CD14-positive monocyte (primary cell): Measurements from ENCODE around the gene UNCX. TPM values are rescaled to one million over a fixed set of nuclear protein-coding genes. Genes with fewer than 3 reads are reported as not detected.
A peak's percentile ranks its signal among the peaks of the same experiment; 100 is the strongest.

Experiments used
- DNase-seq, 3 donors: peaks; one replicate each; pipeline ENCODE4 v3.0.0-alpha.2; 2011 to 2022
- H2AFZ ChIP-seq: 2 replicates; pipeline ENCODE4 v1.6.0; 2012; ENCODE audit warnings: mild to moderate bottlenecking, low read depth, low read length, inconsistent platforms; ENCODE audit not compliant: insufficient read depth, poor library complexity, severe bottlenecking
- H3K27ac ChIP-seq, 2 donors: 1 replicate in 1 of 2; 2 replicates in 1 of 2; pipeline ENCODE4 v1.5.1; 2012 to 2013; ENCODE audit warnings: low read length in 2 of 2, control low read depth in 1 of 2, inconsistent platforms in 1 of 2, low read depth in 1 of 2, mild to moderate bottlenecking in 1 of 2
- H3K27me3 ChIP-seq, 2 donors: one replicate each; pipeline versions ENCODE4 v1.6.0 to v1.6.1; 2011 to 2013; ENCODE audit warnings: low read length in 2 of 2; ENCODE audit not compliant: control insufficient read depth in 2 of 2, insufficient read depth in 2 of 2
- H3K36me3 ChIP-seq, 2 donors: replicated peaks in 1 of 2; 1 replicate in 1 of 2; 2 replicates in 1 of 2; pipeline versions ENCODE4 v1.5.1 to v1.6.1; 2012 to 2013; ENCODE audit warnings: low read length in 2 of 2, control low read depth in 1 of 2, inconsistent platforms in 1 of 2, mild to moderate bottlenecking in 1 of 2; ENCODE audit not compliant: insufficient read depth in 2 of 2, control insufficient read depth in 1 of 2
- H3K4me1 ChIP-seq, 2 donors: 1 replicate in 1 of 2; 2 replicates in 1 of 2; pipeline versions ENCODE4 v1.5.1 to v1.6.1; 2012 to 2013; ENCODE audit warnings: low read length in 2 of 2, control low read depth in 1 of 2, inconsistent platforms in 1 of 2, mild to moderate bottlenecking in 1 of 2, moderate library complexity in 1 of 2; ENCODE audit not compliant: insufficient read depth in 2 of 2, control insufficient read depth in 1 of 2
- H3K4me2 ChIP-seq: replicated peaks from 2 replicates; pipeline ENCODE3; 2012; ENCODE audit warnings: low read length, moderate library complexity, mild to moderate bottlenecking; ENCODE audit not compliant: poor library complexity, severe bottlenecking; ENCODE audit errors: extremely low read depth
- H3K4me3 ChIP-seq, 3 experiments: fragments of 200-600 bp in 1 of 3; sonication (generic) in 1 of 3; replicated peaks in 1 of 3; 1 replicate in 2 of 3; 2 replicates in 1 of 3; pipeline ENCODE4 v1.5.1; 2011 to 2013; ENCODE audit warnings: low read length in 3 of 3, mild to moderate bottlenecking in 3 of 3, control low read depth in 2 of 3, low read depth in 2 of 3, inconsistent platforms in 1 of 3, moderate library complexity in 1 of 3
- H3K79me2 ChIP-seq: 2 replicates; pipeline ENCODE4 v1.6.0; 2012; ENCODE audit warnings: mild to moderate bottlenecking, control low read depth, inconsistent platforms, low read length, moderate library complexity; ENCODE audit not compliant: insufficient read depth
- H3K9ac ChIP-seq: 2 replicates; pipeline ENCODE4 v1.6.0; 2017; ENCODE audit warnings: low read length, mild to moderate bottlenecking; ENCODE audit not compliant: insufficient read depth, poor library complexity, severe bottlenecking
- H3K9me3 ChIP-seq, 2 donors: replicated peaks in 1 of 2; 1 replicate in 1 of 2; 2 replicates in 1 of 2; pipeline versions ENCODE4 v1.5.1 to v1.6.1; 2012 to 2013; ENCODE audit warnings: low read length in 2 of 2, control low read depth in 1 of 2; ENCODE audit not compliant: control insufficient read depth in 1 of 2, insufficient read depth in 1 of 2
- H4K20me1 ChIP-seq: 2 replicates; pipeline ENCODE4 v1.6.0; 2012; ENCODE audit warnings: mild to moderate bottlenecking, low read length, control low read depth, moderate library complexity; ENCODE audit not compliant: insufficient read depth
- H3K27ac Mint-ChIP-seq, 7 donors: one replicate each; pipeline ENCODE4 v1.8.0; 2020; ENCODE audit warnings: mild to moderate bottlenecking in 7 of 7, mixed read lengths in 7 of 7, moderate library complexity in 6 of 7, inconsistent platforms in 2 of 7
- H3K27me3 Mint-ChIP-seq, 3 donors: one replicate each; pipeline ENCODE4 v1.8.0; 2021 to 2022; ENCODE audit warnings: low read depth in 3 of 3, mild to moderate bottlenecking in 3 of 3, mixed read lengths in 3 of 3, moderate library complexity in 3 of 3, inconsistent platforms in 1 of 3
- H3K36me3 Mint-ChIP-seq, 2 donors: one replicate each; pipeline ENCODE4 v1.8.0; 2020; ENCODE audit warnings: mixed read lengths in 2 of 2, inconsistent platforms in 1 of 2, mild to moderate bottlenecking in 1 of 2
- H3K4me1 Mint-ChIP-seq: one replicate; pipeline ENCODE4 v1.8.0; 2020; ENCODE audit warnings: mild to moderate bottlenecking, mixed read lengths
- H3K4me3 Mint-ChIP-seq, 2 donors: one replicate each; pipeline ENCODE4 v1.8.0; 2020; ENCODE audit warnings: mild to moderate bottlenecking in 2 of 2, mixed read lengths in 2 of 2, moderate library complexity in 1 of 2
- H3K9me3 Mint-ChIP-seq, 7 donors: one replicate each; pipeline ENCODE4 v1.8.0; 2020 to 2022; ENCODE audit warnings: mixed read lengths in 7 of 7, mild to moderate bottlenecking in 6 of 7, moderate library complexity in 6 of 7, inconsistent platforms in 2 of 7
- WGBS: methylation state at CpG from one replicate; pipeline ENCODE4 v1.1.5; 2013; ENCODE audit warnings: missing lambda C conversion rate; ENCODE audit not compliant: insufficient coverage; 5-methylcytosine and 5-hydroxymethylcytosine counted together
- intact Hi-C, 2 donors: fragments of 100-400 bp; cut with micrococcal nuclease; formaldehyde crosslinking; loops; one replicate each; pipeline versions ENCODE4 v1.15.0 to v1.15.1; 2023
- polyA plus RNA-seq, 3 donors: library from polyadenylated mRNA; depleted of rRNA in 1 of 3; unstranded in 2 of 3; stranded (reverse) in 1 of 3; fragments of 300-500 nt in 2 of 3; fragments of >200 nt in 1 of 3; fragmentation: Illumina TruSeq in 2 of 3; gene quantifications; 1 replicate in 2 of 3; 2 replicates in 1 of 3; pipeline ENCODE4 v1.2.3, GENCODE V29; 2012 to 2021
- TF ChIP-seq, protein P1 (sequence below): fragments of 200-600 bp; IDR thresholded peaks from one replicate; pipeline ENCODE4 v1.8.0; 2022; ENCODE audit warnings: antibody characterized with exemption, mild to moderate bottlenecking

The UNCX gene
- polyA plus RNA-seq, 3 donors, result not detected

DNA sequence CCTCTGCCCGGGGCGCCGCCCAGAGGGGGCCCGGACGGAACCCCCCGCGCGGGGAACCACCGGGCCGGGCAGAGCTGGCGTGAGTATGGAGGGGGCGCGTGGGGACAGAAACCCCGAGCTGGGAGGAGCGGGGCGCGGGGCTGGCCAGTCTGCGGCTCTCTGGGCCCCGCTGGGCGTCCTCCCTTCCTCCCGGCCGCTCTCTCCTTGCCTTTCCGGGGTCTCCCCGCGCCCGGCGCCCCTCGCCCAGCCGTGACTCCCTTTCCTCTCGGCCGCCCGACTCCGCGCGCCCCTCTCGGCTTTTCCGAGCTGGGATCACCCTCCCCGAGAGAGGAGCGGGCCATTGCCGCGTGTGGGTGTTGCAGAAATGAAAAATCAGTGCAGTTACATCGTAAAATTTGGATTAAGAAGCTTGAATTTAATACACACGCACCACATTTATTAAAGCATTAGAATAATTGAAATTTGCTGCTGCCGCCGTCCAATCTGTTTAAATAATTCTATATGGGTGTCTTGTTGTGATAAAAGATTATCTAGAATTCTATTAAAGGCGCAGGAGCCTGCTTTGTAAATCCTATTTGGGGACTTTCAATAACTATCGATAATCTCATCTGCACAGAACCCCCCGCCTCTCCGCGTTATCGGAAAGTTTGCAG lies 9.1 kb downstream of the UNCX start:
- no peak overlapping the region for H3K27ac ChIP-seq
- H3K27ac Mint-ChIP-seq, result no peak overlapping the region
- H3K4me3 ChIP-seq, result no peak overlapping the region
- H3K9ac ChIP-seq, result no peak overlapping the region
- no peaks in the 10 kb centered on the region for H4K20me1 ChIP-seq
- H3K27me3 Mint-ChIP-seq, result peaks cover 83 to 98% (median 91%) of the 10 kb centered on the region in 3 donors
- H3K9me3 Mint-ChIP-seq, result peaks cover 0 to 33% (median 17%) of the 10 kb centered on the region in 7 donors
- TF ChIP-seq, protein P1, sequence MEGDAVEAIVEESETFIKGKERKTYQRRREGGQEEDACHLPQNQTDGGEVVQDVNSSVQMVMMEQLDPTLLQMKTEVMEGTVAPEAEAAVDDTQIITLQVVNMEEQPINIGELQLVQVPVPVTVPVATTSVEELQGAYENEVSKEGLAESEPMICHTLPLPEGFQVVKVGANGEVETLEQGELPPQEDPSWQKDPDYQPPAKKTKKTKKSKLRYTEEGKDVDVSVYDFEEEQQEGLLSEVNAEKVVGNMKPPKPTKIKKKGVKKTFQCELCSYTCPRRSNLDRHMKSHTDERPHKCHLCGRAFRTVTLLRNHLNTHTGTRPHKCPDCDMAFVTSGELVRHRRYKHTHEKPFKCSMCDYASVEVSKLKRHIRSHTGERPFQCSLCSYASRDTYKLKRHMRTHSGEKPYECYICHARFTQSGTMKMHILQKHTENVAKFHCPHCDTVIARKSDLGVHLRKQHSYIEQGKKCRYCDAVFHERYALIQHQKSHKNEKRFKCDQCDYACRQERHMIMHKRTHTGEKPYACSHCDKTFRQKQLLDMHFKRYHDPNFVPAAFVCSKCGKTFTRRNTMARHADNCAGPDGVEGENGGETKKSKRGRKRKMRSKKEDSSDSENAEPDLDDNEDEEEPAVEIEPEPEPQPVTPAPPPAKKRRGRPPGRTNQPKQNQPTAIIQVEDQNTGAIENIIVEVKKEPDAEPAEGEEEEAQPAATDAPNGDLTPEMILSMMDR, result no peak
- H3K4me1 ChIP-seq, result no peaks in the 10 kb centered on the region
- H3K4me3 Mint-ChIP-seq, result peak overlapping the region in 1 of 2 donors; percentile 67
- no peaks in the 10 kb centered on the region for H3K36me3 ChIP-seq
- H3K4me1 Mint-ChIP-seq, result no peaks in the 10 kb centered on the region
- H2AFZ ChIP-seq, result no peak overlapping the region
- H3K27me3 ChIP-seq, result peaks cover 86 to 96% of the 10 kb centered on the region in 2 donors
- H3K9me3 ChIP-seq, result peaks cover 0 to 48% of the 10 kb centered on the region in 2 donors
- intact Hi-C loops, result no loop called here
- peaks cover 0 to 6% of the 10 kb centered on the region in 2 donors for H3K36me3 Mint-ChIP-seq
- 4% methylated on average over 31 of the region's 51 CpGs for WGBS
- DNase-seq, result no peak
- H3K4me2 ChIP-seq, result no peak overlapping the region
- no peaks in the 10 kb centered on the region for H3K79me2 ChIP-seq

DNA sequence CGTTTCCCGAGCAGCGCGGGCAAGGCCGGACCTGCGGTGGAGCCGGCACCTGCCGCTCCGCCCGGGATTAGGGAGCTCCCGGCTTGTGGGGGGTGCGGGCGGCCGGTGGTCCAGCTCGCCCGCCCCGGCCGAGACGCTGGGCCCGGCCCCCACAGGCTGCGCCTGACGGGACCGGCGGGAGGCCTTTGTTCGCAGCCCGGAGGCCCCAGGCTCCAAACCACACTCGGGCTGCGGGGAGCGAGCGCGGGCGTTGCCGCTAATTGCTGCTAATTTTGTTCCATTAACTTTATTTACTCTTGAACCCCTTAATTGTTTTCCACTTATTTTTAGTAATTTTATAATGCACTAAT lies 9.6 kb downstream of the UNCX start:
- peaks cover 0 to 6% of the 10 kb centered on the region in 2 donors for H3K36me3 Mint-ChIP-seq
- intact Hi-C loops, result no loop called here
- H3K4me3 Mint-ChIP-seq, result no peak overlapping the region

More for the DNA sequence above, 9.6 kb downstream of the UNCX start:
- no peaks in the 10 kb centered on the region for H3K4me1 ChIP-seq
- H3K9me3 ChIP-seq, result peaks cover 0 to 48% of the 10 kb centered on the region in 2 donors
- no peak overlapping the region for H2AFZ ChIP-seq
- WGBS, result 4% methylated on average over 32 of the region's 33 CpGs
- Mint-ChIP-seq H3K27ac (no peak overlapping the region), H3K9me3 (peaks cover 0 to 31% (median 14%) of the 10 kb centered on the region in 7 donors), H3K27me3 (peaks cover 81 to 98% (median 88%) of the 10 kb centered on the region in 3 donors), H3K4me1 (no peaks in the 10 kb centered on the region)
- H3K36me3 ChIP-seq, result no peaks in the 10 kb centered on the region
- no peaks in the 10 kb centered on the region for H3K79me2 ChIP-seq
- H3K9ac ChIP-seq, result no peak overlapping the region
- TF ChIP-seq, protein P1, result no peak
- H3K27ac ChIP-seq, result no peak overlapping the region
- H4K20me1 ChIP-seq, result no peaks in the 10 kb centered on the region
- peaks cover 85 to 93% of the 10 kb centered on the region in 2 donors for H3K27me3 ChIP-seq
- H3K4me2 ChIP-seq, result no peak overlapping the region
- H3K4me3 ChIP-seq, result no peak overlapping the region
- no peak for DNase-seq
